LHCN-M2 (cell line): Measurements from ENCODE around the gene KCNIP2. TPM values are rescaled to one million over a fixed set of nuclear protein-coding genes. Genes with fewer than 3 reads are reported as not detected.
"Not testable (repeated sequence)": the region's sequence is repeated elsewhere in the genome, so short reads cannot be mapped to it uniquely, and the experiment has no call there.

Experiments used
- DNase-seq: peaks from one replicate; pipeline ENCODE4 v3.0.0-alpha.2; 2012; ENCODE audit warnings: low read depth
- total RNA-seq: library from RNA; depleted of rRNA; stranded (reverse); fragments of >200 nt; gene quantifications from 2 replicates; pipeline ENCODE4 v1.2.3, GENCODE V29; 2014

The KCNIP2 gene
- total RNA-seq, 1 experiment from 2014 or later, result 0.17 TPM

DNA sequence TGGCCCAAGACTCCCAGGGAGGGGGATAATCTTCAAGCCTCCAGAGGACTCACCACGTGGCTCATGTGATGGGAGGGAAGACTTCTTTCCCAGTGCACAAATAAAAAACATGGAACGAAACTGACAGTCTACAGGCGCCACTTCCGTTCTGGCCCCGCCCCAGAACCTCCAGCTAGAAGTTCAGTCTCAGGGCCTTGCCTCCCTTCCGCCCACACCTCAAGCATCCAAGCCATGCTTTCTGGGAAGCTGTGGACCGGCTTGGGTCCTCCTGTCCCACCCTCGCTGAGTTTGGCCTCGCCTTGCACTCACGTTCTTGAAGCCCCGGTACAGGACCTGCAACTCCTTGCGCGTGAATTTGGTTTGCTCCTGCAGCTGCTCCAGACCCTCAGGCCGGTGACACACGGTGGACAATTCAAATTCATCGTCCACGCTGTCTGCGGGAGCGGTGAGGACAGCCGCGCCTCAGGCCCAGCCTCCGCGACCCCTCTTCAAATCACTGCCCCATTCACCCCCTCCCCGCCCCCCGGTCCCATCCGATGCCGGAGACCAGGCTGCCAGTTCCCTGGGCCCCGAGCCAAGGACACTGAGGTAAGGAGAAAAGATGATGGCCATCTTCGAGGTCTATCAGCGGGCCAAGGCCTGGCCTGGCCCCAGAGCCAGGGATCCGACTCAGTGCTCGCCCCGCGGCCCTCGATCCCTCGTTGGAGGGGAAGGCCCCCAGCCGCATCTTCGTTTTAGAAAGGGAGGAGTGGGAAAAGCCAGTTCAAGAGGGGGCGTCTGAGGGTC is 14.6 kb downstream of the KCNIP2 start:
- DNase-seq, result no peak

DNA sequence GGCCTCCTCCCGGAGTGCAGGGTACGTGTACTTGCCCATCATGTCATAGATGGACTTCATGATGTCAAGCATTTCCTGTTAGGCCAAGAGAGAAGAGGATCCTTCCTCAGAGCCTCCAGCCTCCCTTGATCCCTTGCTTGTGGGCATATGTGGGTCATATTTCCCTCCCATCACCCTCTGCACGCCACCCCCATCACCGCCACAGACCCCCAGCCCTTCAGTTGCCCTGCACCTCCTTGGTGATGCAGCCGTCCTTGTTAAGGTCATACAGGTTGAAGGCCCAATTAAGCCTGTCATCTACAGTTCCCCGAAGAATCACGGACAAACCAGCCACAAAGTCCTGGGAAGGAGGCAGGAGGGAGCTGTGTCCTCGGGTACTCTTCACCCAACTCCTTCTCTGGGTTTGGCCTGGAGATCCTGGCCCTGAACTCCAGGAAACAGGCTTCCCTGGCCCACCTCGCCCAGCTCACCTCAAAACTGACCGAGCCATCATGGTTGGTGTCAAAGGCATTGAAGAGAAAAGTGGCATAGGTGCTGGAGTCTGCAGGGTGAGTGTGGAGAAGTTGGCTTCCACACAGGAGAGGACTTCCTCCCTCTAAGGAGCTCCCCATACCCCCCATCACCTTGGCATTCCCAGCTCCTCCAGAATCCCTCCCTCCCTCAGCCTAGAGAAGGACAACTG is 15.5 kb downstream of the KCNIP2 start:
- no peak for DNase-seq

DNA sequence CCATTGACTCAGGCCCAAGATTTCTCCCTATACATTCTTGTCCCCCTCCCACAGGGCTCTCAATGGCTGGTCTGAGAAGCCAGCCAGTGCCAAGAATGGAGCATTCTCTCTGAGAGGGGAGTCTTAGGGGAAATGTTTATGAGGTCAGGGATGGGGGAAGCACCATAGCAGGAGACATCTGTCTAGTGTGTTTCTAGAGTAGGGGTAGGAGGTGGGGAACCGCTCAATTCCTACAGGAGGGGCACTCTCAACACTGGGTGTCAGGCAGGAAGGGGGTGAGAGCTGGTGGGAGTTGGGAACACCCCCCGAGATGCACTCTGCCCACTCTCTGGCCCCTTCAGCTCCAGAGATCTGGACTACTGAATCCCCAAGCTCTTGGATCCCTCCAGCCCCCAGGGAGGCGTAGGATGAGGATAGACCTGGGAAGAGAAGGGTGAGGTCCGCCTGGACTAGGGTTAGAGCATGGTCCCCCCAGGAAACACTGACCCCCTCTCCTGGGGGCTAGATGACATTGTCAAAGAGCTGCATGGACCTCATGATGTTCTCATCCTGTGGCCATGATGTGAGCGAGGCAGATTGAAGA is 16.7 kb downstream of the KCNIP2 start:
- DNase-seq, result no peak

DNA sequence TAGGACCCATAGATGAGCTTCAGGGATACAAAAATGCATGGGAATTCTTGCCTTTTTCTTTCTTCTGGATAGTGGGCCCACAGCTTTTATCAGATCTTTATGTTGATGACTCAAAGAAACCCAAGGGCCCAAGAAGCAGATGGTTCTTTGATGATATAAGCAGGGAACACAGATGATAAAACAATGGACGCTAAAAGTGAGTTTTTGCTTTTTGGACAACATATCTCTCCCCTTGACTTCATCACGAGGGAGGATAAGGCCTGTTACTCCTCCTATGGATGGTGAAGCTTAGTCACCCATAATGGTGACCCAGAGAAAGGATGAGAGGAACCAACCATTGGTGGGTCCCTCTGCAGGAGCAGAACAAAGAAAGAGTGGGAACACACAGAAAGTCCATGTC is 18.9 kb downstream of the KCNIP2 start:
- DNase-seq, result no peak

DNA sequence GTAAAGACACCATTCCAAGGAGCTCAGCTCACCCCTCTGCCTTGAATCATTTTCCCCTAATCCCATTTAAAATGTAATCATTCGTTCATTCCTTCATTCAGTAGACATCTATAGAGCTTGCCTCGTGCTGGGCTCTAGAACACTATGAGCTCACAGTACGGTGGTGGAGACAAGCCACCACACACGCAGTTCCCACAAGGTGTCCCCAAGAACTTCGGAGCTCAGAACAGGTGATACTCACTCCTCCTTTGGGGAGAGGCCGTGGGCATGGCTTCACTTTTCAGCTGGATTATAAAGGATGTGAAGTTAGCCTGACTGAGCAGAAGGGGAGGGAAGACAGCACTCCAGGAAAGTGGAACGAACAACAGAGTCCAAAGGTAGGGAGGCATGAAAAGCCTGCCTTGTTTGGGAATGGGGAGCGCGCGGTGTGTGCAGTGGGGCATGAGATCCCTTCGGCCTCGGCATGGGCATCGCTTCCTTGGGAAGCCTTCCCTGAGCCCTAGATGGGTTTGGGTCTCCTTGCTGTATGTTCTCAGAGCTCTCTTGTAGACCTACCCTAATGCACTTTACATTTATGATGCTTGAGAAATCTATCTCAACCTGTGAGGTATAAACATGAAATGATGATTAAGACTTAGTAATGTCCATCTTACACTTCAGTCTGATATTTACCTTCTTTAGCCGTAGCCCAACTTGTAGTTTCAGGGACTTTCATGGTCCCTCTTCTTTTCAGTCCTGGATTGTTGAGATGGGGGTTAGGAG is 24.5 kb downstream of the KCNIP2 start:
- no peak for DNase-seq

DNA sequence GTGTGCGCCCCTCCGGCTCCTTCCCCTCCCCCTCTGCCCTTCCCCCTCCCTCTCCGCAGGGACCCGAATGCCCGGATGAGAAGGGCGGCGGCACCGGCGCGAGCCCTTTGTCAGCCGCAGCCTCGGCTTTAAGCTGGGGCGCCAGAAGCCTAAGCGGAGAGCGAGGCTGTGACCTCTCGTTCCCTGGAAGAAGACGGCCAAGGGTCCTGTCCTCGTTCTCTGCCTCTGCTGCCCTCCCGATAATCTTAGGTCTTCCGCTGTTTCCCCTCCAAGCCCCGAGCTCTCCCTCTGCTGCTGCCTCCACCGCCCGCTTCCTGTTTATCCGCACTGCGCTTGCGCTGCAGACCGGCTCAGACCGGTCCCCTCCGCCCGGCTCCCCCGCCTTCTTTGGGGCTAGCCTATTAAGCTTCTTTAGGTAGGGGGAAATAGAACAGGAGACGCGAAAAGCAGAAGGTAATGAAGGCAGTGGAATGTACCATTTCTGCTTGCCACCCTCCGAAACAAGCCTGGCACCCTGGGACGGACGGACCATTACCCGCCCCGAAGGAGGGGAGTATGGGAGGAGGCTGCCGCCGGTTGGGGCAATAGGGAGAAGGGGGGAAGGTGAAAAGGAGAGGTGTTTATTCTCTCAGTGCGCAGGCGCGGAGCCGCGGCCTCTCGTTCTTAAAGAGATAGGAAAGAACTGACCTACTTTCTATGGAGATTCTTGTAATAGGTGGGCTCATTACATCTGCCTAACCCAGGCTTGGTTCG is 25.3 kb downstream of the KCNIP2 start, which contains the start of gene OGA:
TSS of gene OGA (minus strand) at position 326 of the 753 bp plus-strand sequence. CDS start 422 bp downstream, outside the sequence.
- peak; percentile 100 for DNase-seq

DNA sequence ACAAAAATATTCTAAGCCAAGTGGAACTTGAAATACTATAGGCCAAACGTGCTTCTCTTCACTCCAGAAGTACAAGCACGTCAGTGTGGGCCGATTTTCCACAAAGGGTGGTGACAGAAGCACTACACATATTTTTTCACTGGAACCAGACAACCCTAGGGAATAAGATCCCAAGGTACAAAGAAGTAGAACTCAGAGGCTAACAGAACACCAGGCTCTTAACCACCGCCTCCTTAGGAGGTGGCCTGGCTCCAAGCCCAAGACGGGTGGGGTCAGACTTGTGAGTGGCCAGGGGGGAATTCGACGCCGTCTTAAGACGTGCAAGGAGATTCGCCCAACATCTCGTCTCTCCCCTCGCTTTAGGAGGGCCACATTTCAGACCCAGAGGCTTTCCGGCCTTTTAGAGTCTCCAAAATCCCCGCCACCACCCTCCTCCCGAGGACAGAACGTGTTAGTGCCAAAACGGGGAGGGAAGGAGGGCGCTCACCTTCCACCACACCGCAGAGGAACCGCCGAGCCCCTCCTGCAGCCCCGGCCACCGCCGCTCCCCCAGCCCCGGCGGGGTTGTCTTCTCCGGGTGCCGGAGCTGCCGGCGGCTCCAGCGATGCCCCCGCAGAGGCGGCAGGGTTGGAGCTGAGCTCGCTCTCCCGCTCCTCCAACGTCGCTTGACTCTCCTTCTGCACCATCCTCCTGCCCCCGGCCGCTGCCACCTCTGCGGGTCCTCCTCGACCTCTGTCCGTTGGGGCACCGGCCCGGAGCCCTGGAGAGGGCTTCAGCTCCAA is 26.1 kb downstream of the KCNIP2 start:
- DNase-seq, result peak; percentile 90

DNA sequence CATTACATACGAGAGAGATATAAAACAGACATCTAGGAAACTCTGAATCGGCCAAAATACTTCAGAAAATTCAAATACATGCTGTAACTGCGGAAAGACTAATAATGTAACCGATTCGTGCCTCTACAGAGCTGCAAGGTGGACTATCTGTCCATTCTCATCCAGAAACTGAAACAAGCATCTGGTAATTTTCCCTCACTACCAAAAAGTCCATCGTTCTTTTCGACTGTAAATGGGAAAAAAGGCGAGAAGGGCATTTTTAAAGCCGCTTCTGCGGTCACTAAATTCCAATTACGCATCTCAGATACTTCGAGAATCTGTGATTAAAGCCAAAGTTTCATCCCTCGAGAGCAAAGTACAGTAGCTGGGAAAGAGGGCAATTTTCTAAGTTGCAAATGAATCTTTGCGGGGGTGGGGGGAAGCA is 26.7 kb downstream of the KCNIP2 start:
- no peak for DNase-seq

DNA sequence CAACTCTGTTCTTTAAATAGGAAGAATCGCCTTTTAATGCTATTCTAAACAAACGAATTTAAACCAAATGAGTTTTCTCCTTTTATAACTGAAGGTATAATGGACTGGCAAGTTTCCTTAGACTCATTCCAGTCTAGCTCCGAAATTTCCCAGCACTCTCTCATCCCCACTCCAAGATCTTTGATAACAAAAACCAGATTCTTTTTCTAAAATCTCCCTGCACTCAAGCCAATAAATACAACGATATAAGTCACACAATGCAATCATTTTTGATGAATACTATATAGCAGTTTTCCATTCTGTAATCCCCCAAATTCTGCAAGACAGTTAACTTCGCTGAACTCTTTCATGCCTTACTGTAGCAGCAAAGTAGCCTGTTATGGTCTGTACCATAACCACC is 27.2 kb downstream of the KCNIP2 start:
- DNase-seq, result no peak

DNA sequence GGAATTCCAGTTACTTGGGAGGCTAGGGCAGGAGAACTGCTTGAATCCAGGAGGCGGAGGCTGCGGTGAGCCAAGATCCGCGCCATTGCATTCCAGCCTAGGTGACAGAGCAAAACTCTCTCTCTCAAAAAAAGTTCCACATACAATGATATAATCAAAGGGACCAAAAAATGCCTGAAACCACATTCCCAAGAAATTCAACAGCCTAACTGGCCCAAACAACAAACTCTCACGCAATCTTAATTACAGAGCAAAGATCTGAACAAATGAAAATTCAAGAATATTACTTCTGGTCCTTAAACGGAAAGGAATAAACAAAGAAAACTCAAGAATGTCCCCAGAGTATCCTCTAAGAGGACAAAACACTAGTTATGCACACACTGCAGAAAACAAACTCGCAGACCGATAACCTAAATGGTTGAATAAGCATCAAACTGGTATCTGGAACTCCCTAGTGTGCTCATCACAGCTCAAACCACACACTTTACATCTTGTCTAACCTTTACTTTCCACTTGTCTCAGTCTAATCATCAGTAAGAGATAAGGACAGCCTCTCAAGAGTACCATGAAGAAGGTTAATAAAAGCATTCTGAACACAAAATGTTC is 29.0 kb downstream of the KCNIP2 start:
- no peak for DNase-seq

DNA sequence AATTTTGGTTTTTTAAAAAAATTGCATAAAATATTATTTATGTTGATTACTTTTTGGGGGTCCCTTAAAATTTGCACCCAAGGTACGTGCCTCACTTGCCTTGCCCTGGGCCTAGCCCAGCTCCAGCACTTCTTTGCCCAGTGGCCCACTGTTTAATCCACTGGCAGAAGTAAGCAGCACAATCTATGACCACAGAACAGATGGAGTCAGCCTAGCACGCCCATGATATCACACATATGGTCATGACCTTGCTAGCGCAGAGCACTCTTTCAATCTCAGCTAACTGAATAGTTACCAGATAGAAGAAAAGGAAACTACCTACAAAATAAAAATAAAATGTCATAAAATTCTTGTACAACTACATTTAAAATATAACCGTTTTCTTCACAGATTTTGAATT is 31.0 kb downstream of the KCNIP2 start:
- peak; percentile 60 for DNase-seq

DNA sequence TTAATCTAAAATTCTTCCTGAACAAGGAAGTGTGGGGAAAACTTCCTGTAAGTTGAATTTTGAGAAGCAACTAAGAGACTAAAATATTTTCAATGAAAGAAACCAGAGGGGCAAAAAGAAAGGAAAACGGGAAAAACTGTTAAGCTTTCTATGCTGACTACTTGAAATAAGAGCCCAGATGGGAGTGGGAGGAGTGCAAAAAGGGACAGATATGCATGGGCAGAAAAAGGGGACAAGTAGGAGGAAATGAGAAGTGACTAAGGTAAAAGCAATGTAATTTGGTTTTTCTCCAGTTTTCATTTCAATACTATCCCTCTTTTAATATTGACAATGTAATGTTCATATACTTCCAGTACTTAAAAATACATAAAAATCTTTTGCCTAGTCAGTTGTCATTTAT is 36.4 kb downstream of the KCNIP2 start:
- DNase-seq, result no peak

DNA sequence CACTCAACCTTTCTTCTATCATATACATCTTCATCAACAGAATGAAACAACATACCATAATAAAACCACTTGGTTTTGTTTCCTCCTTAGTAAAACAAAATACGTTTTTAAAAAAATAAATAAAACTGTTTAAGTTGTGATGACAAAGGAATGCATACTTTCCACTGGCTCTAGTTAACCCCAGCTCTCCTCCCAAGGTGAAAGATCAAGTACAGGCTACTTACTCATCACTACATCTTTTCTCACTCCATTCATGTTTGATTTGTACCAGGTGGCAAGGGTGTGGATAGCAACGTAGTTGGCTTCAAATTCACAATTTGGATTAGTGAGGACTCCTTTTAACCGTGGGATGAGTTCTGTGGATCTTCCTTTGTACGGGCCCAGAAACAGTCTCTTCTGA is 40.1 kb downstream of the KCNIP2 start:
- no peak for DNase-seq

DNA sequence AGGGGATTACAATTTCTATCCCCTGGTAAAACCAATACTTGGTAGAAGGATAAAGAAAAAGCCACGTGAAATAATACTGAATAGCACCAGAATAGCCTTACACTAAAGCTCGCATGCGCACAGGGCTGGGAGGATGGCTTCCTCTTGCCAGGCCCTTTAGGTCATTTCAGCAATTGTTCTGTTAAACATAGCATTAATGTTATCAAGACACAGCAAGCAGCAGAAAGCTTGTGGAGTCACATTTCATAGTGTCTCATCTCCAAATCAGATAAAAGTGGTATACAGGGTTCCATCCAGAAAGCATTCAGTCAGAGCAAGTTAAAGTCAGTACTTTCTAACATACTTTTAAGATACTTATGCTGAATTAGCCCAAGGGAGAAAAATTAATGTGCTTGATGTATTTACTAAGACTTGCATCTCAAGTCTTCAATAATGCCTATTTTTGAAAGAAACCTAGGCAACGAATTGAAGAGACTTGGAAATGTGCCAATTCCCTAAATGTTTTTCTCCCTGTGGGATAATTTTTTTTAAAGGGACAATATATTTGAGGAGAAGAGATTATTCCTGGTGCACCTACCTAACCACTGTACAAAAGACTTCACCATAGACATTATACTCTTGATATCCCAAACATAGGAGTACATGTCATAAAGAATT is 46.1 kb downstream of the KCNIP2 start:
- no peak for DNase-seq

DNA sequence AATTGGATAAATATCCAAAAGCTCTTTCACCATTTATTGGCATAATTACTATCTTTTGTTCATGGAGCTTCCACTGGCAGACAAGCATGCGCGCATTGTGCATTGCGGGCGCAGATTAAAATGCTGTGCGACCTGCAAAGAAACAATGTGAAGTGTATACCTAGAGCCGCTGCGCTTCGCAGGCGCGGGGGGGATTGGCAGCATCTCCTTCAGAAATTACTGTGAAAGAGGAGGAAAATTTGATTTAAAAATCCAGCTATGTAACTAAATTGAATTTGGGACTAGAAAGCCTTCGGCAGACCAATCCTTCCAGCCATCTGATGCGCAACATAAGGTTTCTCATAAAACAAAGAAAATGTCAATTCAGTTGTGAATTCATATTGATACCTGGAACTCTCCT is 50.1 kb downstream of the KCNIP2 start:
- DNase-seq, result no peak

DNA sequence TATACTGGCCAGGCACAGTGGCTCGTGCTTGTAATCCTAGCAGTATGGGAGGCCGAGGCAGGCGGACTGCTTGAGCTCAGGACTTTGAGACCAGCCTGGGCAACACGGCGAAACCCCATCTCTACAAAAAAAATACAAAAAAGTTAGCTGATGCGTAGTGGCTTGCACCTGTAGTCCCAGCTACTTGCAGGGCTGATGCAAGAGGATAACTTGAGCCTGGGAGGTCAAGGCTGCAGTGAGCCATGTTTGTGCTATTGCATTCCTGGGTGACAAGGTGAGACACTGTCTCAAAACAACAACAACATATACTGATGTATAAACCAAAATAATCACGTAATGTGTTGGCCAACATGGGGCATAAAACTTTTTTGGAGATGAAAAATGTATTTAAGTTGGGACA is 53.9 kb downstream of the KCNIP2 start:
- DNase-seq, result no peak

DNA sequence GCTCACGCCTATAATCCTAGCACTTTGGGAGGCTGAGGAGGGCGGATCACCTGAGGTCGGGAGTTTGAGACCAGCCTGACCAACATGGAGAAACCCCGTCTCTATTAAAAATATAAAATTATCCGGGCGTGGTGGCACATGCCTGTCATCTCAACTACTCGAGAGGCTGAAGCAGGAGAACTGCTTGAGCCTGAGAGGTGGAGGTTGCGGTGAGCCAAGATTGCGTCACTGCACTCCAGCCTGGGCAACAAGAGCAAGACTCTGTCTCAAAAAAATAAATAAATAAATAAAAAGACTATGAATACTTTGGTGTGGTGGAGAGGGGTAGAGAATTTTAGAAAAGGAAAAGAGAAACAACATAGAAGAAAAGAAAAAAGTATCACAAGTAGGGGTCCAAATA is 54.4 kb downstream of the KCNIP2 start:
- DNase-seq, result not testable (repeated sequence)

DNA sequence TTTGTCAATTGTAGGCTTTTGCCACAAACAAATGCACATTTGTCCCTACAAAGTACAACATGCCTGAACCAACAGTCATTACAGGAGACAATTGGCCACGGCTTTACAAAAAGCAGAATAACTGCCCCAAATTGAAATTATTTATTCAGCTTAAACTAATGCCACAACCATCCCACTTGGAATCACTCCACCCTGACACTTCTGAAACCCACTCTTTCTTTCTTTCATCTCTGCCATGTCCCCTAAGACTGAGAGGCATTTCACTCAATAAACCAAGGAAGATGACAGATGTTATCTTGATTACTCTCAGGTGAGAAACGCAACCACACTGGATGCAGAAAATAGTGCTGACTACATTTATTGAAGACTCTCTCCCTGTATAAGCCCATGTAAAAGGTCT is 57.8 kb downstream of the KCNIP2 start:
- no peak for DNase-seq

DNA sequence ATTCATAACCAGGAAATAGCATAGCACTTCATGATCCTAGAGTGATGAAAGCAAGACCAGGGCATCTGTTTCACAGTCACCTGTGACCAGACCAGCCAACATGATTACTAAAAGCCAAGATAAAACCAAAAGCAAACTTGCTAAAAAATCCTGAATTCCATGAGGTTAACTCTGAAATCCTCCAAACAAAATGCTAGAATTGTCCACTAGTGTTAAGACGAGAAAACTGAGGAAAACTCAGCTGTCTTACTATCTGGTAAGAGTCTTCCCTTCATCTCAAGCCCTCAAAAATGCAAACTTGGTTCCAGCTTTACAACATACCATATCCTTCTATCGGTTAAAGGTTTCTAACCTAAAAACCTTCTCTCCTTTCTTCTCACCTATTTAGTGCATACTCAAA is 59.0 kb downstream of the KCNIP2 start:
- no peak for DNase-seq
